Transverse colon (tissue), 4 donors: Measurements from ENCODE around the gene SH3RF3.

ENCODE experiments used
- CTCF ChIP-seq, 5 experiments: fragments of 200-600 bp in 3 of 5; fragments of 450-650 bp in 2 of 5; sonication (generic) in 3 of 5; IDR thresholded peaks; 1 replicate in 2 of 5; 2 replicates in 3 of 5; pipeline ENCODE4 v1.5.1; 2016 to 2017; ENCODE audit warnings: antibody characterized with exemption in 5 of 5, inconsistent platforms in 3 of 5, mild to moderate bottlenecking in 2 of 5, moderate library complexity in 1 of 5
- EP300 ChIP-seq: sonication (generic); formaldehyde crosslinking; IDR thresholded peaks from one replicate; pipeline ENCODE4 v1.6.1; 2017; ENCODE audit warnings: antibody characterized with exemption, low read depth
- POLR2A ChIP-seq: fragments of 450-650 bp; IDR thresholded peaks from one replicate; pipeline ENCODE4 v1.6.1; 2016; ENCODE audit warnings: antibody characterized with exemption, mild to moderate bottlenecking, moderate library complexity
- POLR2AphosphoS5 ChIP-seq, 3 donors: sonication (generic); formaldehyde crosslinking; IDR thresholded peaks; one replicate each; pipeline ENCODE4 v1.6.1; 2016; ENCODE audit warnings: antibody characterized with exemption in 3 of 3

GRCh38 chr2:109302319-109302718, 173.3 kb downstream of the SH3RF3 start:
- TF ChIP-seq CTCF (IDR thresholded peaks at IDR 0.05) (no peak), POLR2AphosphoS5 (IDR thresholded peaks at IDR 0.05) (no peak), POLR2A (no peak), EP300 (no peak)
